PC-9 (cell line): ENCODE measurements around the gene GALK1. TPM values are rescaled to one million over a fixed set of nuclear protein-coding genes. Genes with fewer than 3 reads are reported as not detected.

Experiments used
- BruUV-seq: library from RNA; stranded (reverse); fragments of 400-500 nt; replicated peaks from 2 replicates; lab custom pipeline; 2021; lab: Mats Ljungman, UMichigan
- CTCF ChIA-PET: fragments of 300-600 bp; sonication (Branson Sonifier 250); formaldehyde crosslinking; loops from one replicate; lab custom pipeline; 2022; ENCODE audit warnings: antibody characterized with exemption; lab: Charles Lee
- POLR2A ChIA-PET: fragments of 300-600 bp; sonication (Branson Sonifier 250); formaldehyde crosslinking; loops from one replicate; lab custom pipeline; 2022; ENCODE audit warnings: antibody characterized with exemption; ENCODE audit not compliant: unreplicated experiment; lab: Charles Lee
- DNase-seq, 2 experiments: peaks; one replicate each; pipeline versions ENCODE4 v3.0.0 to v3.0.0-alpha.2; 2015 to 2022; ENCODE audit warnings: mixed read lengths in 1 of 2
- H2AFZ ChIP-seq: fragments of 200-600 bp; sonication (generic); 2 replicates; pipeline ENCODE4 v1.8.1; 2017; ENCODE audit warnings: antibody characterized with exemption
- H3F3A ChIP-seq: fragments of 200-600 bp; sonication (generic); 2 replicates; pipeline ENCODE4 v1.8.1; 2017; ENCODE audit warnings: antibody characterized with exemption, mild to moderate bottlenecking, low read depth; ENCODE audit not compliant: insufficient read depth
- H3K27ac ChIP-seq: fragments of 200-600 bp; sonication (generic); 2 replicates; pipeline ENCODE4 v1.6.1; 2016; ENCODE audit warnings: mixed run types
- H3K27me3 ChIP-seq: fragments of 200-600 bp; sonication (generic); 2 replicates; pipeline ENCODE4 v1.6.1; 2016; ENCODE audit warnings: low read depth, mixed run types; ENCODE audit not compliant: insufficient read depth
- H3K36me3 ChIP-seq: fragments of 200-600 bp; sonication (generic); 2 replicates; pipeline ENCODE4 v1.6.1; 2016; ENCODE audit warnings: low read depth, mixed run types
- H3K4me1 ChIP-seq: fragments of 200-600 bp; sonication (generic); replicated peaks from 2 replicates; pipeline ENCODE4 v1.6.1; 2016; ENCODE audit warnings: mixed run types; ENCODE audit not compliant: insufficient read depth
- H3K4me2 ChIP-seq: fragments of 200-600 bp; sonication (generic); 2 replicates; pipeline ENCODE4 v1.6.1; 2017; ENCODE audit warnings: mixed run types
- H3K4me3 ChIP-seq: fragments of 200-600 bp; sonication (generic); 2 replicates; pipeline ENCODE4 v1.6.1; 2016; ENCODE audit warnings: mixed run types
- H3K79me2 ChIP-seq: fragments of 200-600 bp; sonication (generic); 2 replicates; pipeline ENCODE4 v1.6.1; 2017; ENCODE audit warnings: low read depth, mixed run types
- H3K9me2 ChIP-seq: fragments of 200-600 bp; sonication (generic); 2 replicates; pipeline ENCODE4 v1.8.1; 2017; ENCODE audit warnings: mild to moderate bottlenecking; ENCODE audit not compliant: insufficient read depth
- H3K9me3 ChIP-seq: fragments of 200-600 bp; sonication (generic); 2 replicates; pipeline ENCODE4 v1.8.1; 2016; ENCODE audit warnings: low read depth; ENCODE audit not compliant: insufficient read depth
- H4K20me1 ChIP-seq: fragments of 200-600 bp; sonication (generic); 2 replicates; pipeline ENCODE4 v1.8.1; 2017; ENCODE audit not compliant: insufficient read depth
- EZH2 ChIP-seq: fragments of 200-600 bp; sonication (generic); IDR thresholded peaks from 2 replicates; pipeline ENCODE4 v1.8.0; 2017; ENCODE audit warnings: antibody characterized with exemption, low read depth
- intact Hi-C: fragments of 100-400 bp; cut with micrococcal nuclease; formaldehyde crosslinking; loops from one replicate; pipeline ENCODE4 v1.10.0; 2022; ENCODE audit not compliant: unreplicated experiment
- total RNA-seq: library from RNA; stranded (reverse); gene quantifications from 2 replicates; pipeline ENCODE4 v1.2.3, GENCODE V29; 2021
- TF ChIP-seq, protein P1 (sequence below): fragments of 200-600 bp; sonication (generic); conservative IDR thresholded peaks from 2 replicates; pipeline ENCODE4 v1.6.1; 2017; ENCODE audit warnings: mixed run types, antibody characterized with exemption, mild to moderate bottlenecking, moderate library complexity

Gene GALK1
- total RNA-seq, 1 experiment from 2014 or later: 12.8 TPM

GRCh38 chr17:75810216-75810615, 45.2 kb upstream of the GALK1 start:
- Histone ChIP-seq H3K27me3 (no peaks in the 10 kb centered on the region), H4K20me1 (no peaks in the 10 kb centered on the region), H3K9me2 (no peaks in the 10 kb centered on the region), H2AFZ (no peak overlapping the region), H3K36me3 (no peaks in the 10 kb centered on the region), H3K4me2 (no peak overlapping the region), H3K27ac (no peak overlapping the region), H3F3A (peaks cover 4% of the 10 kb centered on the region), H3K4me1 (peaks cover 7% of the 10 kb centered on the region), H3K79me2 (no peaks in the 10 kb centered on the region), H3K9me3 (no peaks in the 10 kb centered on the region), H3K4me3 (no peak overlapping the region)
- TF ChIP-seq, protein P1, sequence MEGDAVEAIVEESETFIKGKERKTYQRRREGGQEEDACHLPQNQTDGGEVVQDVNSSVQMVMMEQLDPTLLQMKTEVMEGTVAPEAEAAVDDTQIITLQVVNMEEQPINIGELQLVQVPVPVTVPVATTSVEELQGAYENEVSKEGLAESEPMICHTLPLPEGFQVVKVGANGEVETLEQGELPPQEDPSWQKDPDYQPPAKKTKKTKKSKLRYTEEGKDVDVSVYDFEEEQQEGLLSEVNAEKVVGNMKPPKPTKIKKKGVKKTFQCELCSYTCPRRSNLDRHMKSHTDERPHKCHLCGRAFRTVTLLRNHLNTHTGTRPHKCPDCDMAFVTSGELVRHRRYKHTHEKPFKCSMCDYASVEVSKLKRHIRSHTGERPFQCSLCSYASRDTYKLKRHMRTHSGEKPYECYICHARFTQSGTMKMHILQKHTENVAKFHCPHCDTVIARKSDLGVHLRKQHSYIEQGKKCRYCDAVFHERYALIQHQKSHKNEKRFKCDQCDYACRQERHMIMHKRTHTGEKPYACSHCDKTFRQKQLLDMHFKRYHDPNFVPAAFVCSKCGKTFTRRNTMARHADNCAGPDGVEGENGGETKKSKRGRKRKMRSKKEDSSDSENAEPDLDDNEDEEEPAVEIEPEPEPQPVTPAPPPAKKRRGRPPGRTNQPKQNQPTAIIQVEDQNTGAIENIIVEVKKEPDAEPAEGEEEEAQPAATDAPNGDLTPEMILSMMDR: no peak
- no peak for TF ChIP-seq EZH2
- ChIA-PET POLR2A (no interaction called here), CTCF (no interaction called here)
- DNase-seq: no peak
- BruUV-seq: no TSS peak
- intact Hi-C loops: no loop called here

GRCh38 chr17:75809631-75810111, 44.7 kb upstream of the GALK1 start:
- intact Hi-C loops: no loop called here
- H3K27ac ChIP-seq: no peak overlapping the region
- peaks cover 7% of the 10 kb centered on the region for H3F3A ChIP-seq
- H3K9me2 ChIP-seq: no peaks in the 10 kb centered on the region
- TF ChIP-seq EZH2: no peak
- TF ChIP-seq, protein P1: no peak
- H3K36me3 ChIP-seq: no peaks in the 10 kb centered on the region
- H3K4me2 ChIP-seq: no peak overlapping the region
- no TSS peak for BruUV-seq
- H3K4me3 ChIP-seq: no peak overlapping the region
- peaks cover 3% of the 10 kb centered on the region for H3K4me1 ChIP-seq
- H2AFZ ChIP-seq: no peak overlapping the region
- no peaks in the 10 kb centered on the region for H4K20me1 ChIP-seq
- H3K79me2 ChIP-seq: no peaks in the 10 kb centered on the region
- no peak for DNase-seq
- H3K9me3 ChIP-seq: no peaks in the 10 kb centered on the region
- H3K27me3 ChIP-seq: no peaks in the 10 kb centered on the region
- POLR2A ChIA-PET: no interaction called here
- CTCF ChIA-PET: no interaction called here

- Histone ChIP-seq H3K4me1 (no peaks in the 10 kb centered on the region), H3K27me3 (no peaks in the 10 kb centered on the region), H3K36me3 (no peaks in the 10 kb centered on the region), H3K27ac (no peak overlapping the region), H4K20me1 (0 out of 2 replicates have a peak, but pooled peaks cover 2% of the 10 kb centered on the region), H3F3A (peaks cover 4% of the 10 kb centered on the region; the same call in 1 of the 2 replicates), H3K79me2 (no peaks in the 10 kb centered on the region), H3K4me2 (no peak overlapping the region), H3K9me3 (no peaks in the 10 kb centered on the region), H2AFZ (no peak overlapping the region), H3K9me2 (no peaks in the 10 kb centered on the region), H3K4me3 (no peak overlapping the region)
- POLR2A ChIA-PET: no interaction called here
- CTCF ChIA-PET: no interaction called here
- DNase-seq: no peak
- intact Hi-C loops: no loop called here
- BruUV-seq: no TSS peak
- TF ChIP-seq, protein P1: no peak
- no peak for TF ChIP-seq EZH2
These were observed 44.1 kb upstream of the GALK1 start for GRCh38 chr17:75808905-75809621.
